ENCODE measurements around the gene C1QBP. TPM values are rescaled to one million over a fixed set of nuclear protein-coding genes. Genes with fewer than 3 reads are reported as not detected.

The C1QBP gene
- total RNA-seq, 1 experiment from 2014 or later: 128 TPM

DNA sequence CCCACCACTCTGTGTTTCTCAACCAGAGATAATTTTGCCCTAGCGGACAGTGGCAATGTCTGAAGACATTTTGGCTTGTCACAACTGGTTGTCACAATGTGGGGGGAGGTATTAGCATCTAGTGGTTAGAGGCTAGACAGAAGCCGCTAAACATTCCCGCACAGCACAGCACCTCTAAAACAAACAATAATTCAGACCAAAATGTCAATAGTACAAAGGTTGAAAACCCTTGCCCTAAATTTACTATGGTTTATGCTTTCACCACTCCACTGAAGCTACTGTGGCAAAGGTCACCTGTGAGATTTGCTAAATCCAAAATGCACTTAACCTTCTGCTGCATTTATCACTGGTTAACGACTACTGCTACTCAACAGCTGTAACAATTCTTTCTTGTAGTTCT is 33.6 kb downstream of the C1QBP start:
- peaks cover under 1% of the 10 kb centered on the region for H3K4me1 Mint-ChIP-seq (ENCODE audit: low read depth, unreplicated experiment)
- TF ChIP-seq CTCF (IDR thresholded peaks at IDR 0.05; ENCODE audit: unreplicated experiment): no peak
- no TSS peak for BruUV-seq (replicated peaks)
- H3K4me3 Mint-ChIP-seq (ENCODE audit: low read depth, unreplicated experiment): no peak overlapping the region
- CTCF ChIA-PET: no interaction called here
- H3K36me3 Mint-ChIP-seq (ENCODE audit: insufficient read depth, unreplicated experiment): peaks cover 10% of the 10 kb centered on the region
- no peak overlapping the region for H3K27ac Mint-ChIP-seq (ENCODE audit: unreplicated experiment)
- no peak for DNase-seq
- no peaks in the 10 kb centered on the region for H3K9me3 Mint-ChIP-seq (ENCODE audit: low read depth, unreplicated experiment)
- intact Hi-C loops (cut with micrococcal nuclease; ENCODE audit: unreplicated experiment): no loop called here
- no peaks in the 10 kb centered on the region for H3K27me3 Mint-ChIP-seq (ENCODE audit: unreplicated experiment)

DNA sequence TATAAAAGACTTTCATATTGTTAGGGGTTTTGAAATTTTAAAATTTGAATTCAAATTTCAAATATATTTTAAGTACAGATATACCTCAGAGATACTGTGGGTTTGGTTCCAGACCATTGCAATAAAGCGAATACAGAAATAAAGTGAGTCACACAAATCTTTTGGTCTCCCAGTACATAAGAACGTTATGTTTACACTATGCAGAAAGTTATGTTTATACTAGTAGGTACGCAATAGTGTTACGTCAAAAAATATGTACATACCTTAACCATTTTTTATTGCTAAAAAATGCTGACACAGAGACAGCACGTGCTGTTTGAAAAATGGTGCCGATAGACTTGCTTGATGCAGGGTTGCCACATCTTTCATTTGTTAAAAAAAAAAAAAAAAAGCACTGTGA is 39.2 kb downstream of the C1QBP start:
- Mint-ChIP-seq H3K36me3 (ENCODE audit: insufficient read depth, unreplicated experiment) (peaks cover 25% of the 10 kb centered on the region), H3K27ac (ENCODE audit: unreplicated experiment) (no peak overlapping the region), H3K4me3 (ENCODE audit: low read depth, unreplicated experiment) (no peak overlapping the region), H3K9me3 (ENCODE audit: low read depth, unreplicated experiment) (no peaks in the 10 kb centered on the region), H3K27me3 (ENCODE audit: unreplicated experiment) (no peaks in the 10 kb centered on the region), H3K4me1 (ENCODE audit: low read depth, unreplicated experiment) (no peaks in the 10 kb centered on the region)
- no peak for DNase-seq
- BruUV-seq (replicated peaks): no TSS peak
- no peak for TF ChIP-seq CTCF (IDR thresholded peaks at IDR 0.05; ENCODE audit: unreplicated experiment)
- intact Hi-C loops (cut with micrococcal nuclease; ENCODE audit: unreplicated experiment): no loop called here
- CTCF ChIA-PET: no interaction called here

DNA sequence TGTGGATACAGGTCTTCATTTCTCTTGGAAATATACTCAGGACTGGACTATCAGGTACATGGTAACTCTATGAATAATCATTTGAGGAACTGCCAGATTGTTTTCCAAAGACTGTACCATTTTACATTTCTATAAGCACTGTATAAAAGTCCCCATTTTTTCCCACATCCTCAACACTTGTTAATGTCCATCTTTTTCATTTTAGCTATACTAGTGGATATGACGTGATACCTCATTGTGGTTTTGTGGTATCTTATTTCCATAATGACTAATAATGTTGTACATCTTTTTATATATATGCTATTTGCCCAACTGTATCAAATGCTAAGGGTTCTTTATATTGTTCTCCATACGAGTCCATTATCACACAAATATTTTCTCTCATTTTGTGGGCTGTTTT is 42.3 kb downstream of the C1QBP start:
- Mint-ChIP-seq H3K27ac (ENCODE audit: unreplicated experiment) (no peak overlapping the region), H3K36me3 (ENCODE audit: insufficient read depth, unreplicated experiment) (peaks cover 37% of the 10 kb centered on the region)
- no TSS peak for BruUV-seq (replicated peaks)

GRCh38 chr17:5391678-5392077 is 47.3 kb downstream of the C1QBP start:
- DNase-seq: no peak
- no peak for TF ChIP-seq CTCF (IDR thresholded peaks at IDR 0.05; ENCODE audit: unreplicated experiment)
- CTCF ChIA-PET: no interaction called here
- Mint-ChIP-seq H3K27ac (ENCODE audit: unreplicated experiment) (peak overlapping the region; percentile 65), H3K4me1 (ENCODE audit: low read depth, unreplicated experiment) (no peaks in the 10 kb centered on the region), H3K36me3 (ENCODE audit: insufficient read depth, unreplicated experiment) (peaks cover 28% of the 10 kb centered on the region), H3K27me3 (ENCODE audit: unreplicated experiment) (no peaks in the 10 kb centered on the region), H3K9me3 (ENCODE audit: low read depth, unreplicated experiment) (no peaks in the 10 kb centered on the region), H3K4me3 (ENCODE audit: low read depth, unreplicated experiment) (no peak overlapping the region)
- no TSS peak for BruUV-seq (replicated peaks)
- intact Hi-C loops (cut with micrococcal nuclease; ENCODE audit: unreplicated experiment): no loop called here

More for the DNA sequence above, 42.3 kb downstream of the C1QBP start:
- H3K9me3 Mint-ChIP-seq (ENCODE audit: low read depth, unreplicated experiment): no peaks in the 10 kb centered on the region
- CTCF ChIA-PET: no interaction called here
- H3K4me3 Mint-ChIP-seq (ENCODE audit: low read depth, unreplicated experiment): no peak overlapping the region
- no peaks in the 10 kb centered on the region for H3K4me1 Mint-ChIP-seq (ENCODE audit: low read depth, unreplicated experiment)
- intact Hi-C loops (cut with micrococcal nuclease; ENCODE audit: unreplicated experiment): no loop called here
- no peaks in the 10 kb centered on the region for H3K27me3 Mint-ChIP-seq (ENCODE audit: unreplicated experiment)
- no peak for DNase-seq
- TF ChIP-seq CTCF (IDR thresholded peaks at IDR 0.05; ENCODE audit: unreplicated experiment): no peak

Other genes starting within 250 kb of the C1QBP start
- gene ZNF594, start 247.3 kb downstream of the C1QBP start, total RNA-seq (2022): 12.9 and 13.3 TPM in 2 replicates
- gene SCIMP, start 204.3 kb downstream of the C1QBP start, total RNA-seq (2022): not detected in 2 replicates
- gene RABEP1, start 156.9 kb downstream of the C1QBP start, total RNA-seq (2022): 29.2 and 33.5 TPM in 2 replicates
- 67.2 and 70.9 TPM in 2 replicates for gene NUP88, start 19.5 kb downstream of the C1QBP start, total RNA-seq (2022)
- 36.7 and 42.0 TPM in 2 replicates for gene RPAIN, start 19.0 kb downstream of the C1QBP start, total RNA-seq (2022)
- 17.5 and 19.0 TPM in 2 replicates for gene DHX33, start 29.8 kb upstream of the C1QBP start, total RNA-seq (2022)
- gene DERL2, start 47.0 kb upstream of the C1QBP start, total RNA-seq (2022): 52.4 and 56.7 TPM in 2 replicates
- gene MIS12, start 47.4 kb upstream of the C1QBP start, total RNA-seq (2022): 13.6 and 15.9 TPM in 2 replicates
- 0.57 and 1.2 TPM in 2 replicates for gene NLRP1, start 145.4 kb upstream of the C1QBP start, total RNA-seq (2022)